ENCODE results near the gene DPH5.

DNA sequence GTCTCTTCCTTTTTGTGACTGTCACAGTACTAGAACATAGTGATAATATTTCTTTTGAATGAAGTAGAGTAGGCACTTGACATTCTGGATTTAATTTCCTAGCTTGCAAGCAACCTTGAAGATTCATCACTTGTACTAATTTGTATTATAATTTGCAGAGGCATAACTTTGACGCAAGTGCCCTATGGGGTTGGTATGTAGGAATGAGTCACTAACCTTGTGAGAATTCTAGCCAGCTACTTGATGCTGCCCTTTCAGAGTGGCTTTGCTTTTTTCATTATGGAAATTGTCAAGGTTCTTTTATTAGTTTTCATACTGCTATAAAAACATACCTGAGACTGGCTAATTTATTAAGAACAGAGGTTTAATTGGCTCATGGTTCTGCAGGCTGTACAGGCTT, 13.7 kb upstream of the DPH5 start:
- TF ChIP-seq, protein P1, sequence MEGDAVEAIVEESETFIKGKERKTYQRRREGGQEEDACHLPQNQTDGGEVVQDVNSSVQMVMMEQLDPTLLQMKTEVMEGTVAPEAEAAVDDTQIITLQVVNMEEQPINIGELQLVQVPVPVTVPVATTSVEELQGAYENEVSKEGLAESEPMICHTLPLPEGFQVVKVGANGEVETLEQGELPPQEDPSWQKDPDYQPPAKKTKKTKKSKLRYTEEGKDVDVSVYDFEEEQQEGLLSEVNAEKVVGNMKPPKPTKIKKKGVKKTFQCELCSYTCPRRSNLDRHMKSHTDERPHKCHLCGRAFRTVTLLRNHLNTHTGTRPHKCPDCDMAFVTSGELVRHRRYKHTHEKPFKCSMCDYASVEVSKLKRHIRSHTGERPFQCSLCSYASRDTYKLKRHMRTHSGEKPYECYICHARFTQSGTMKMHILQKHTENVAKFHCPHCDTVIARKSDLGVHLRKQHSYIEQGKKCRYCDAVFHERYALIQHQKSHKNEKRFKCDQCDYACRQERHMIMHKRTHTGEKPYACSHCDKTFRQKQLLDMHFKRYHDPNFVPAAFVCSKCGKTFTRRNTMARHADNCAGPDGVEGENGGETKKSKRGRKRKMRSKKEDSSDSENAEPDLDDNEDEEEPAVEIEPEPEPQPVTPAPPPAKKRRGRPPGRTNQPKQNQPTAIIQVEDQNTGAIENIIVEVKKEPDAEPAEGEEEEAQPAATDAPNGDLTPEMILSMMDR (IDR thresholded peaks at IDR 0.05) = no peak
- no peak for TF ChIP-seq POLR2A (IDR thresholded peaks at IDR 0.05)
